Gastroesophageal sphincter (tissue), 3 donors: ENCODE results near the gene YPEL1.

Experiments
- CTCF ChIP-seq, 4 experiments: fragments of 200-600 bp in 2 of 4; fragments of 450-650 bp in 2 of 4; sonication (generic) in 1 of 4; IDR thresholded peaks; one replicate each; pipeline ENCODE4 v1.5.1; 2017 to 2019; ENCODE audit warnings: antibody characterized with exemption in 4 of 4, mild to moderate bottlenecking in 2 of 4, moderate library complexity in 2 of 4
- POLR2AphosphoS5 ChIP-seq: sonication (generic); formaldehyde crosslinking; IDR thresholded peaks from one replicate; pipeline ENCODE4 v1.6.1; 2017; ENCODE audit warnings: antibody characterized with exemption

- no peak for TF ChIP-seq CTCF (IDR thresholded peaks at IDR 0.05)
- TF ChIP-seq POLR2AphosphoS5, result no peak
Observed at GRCh38 chr22:21755851-21756284, 20.3 kb upstream of the YPEL1 start.
